Amniotic stem cell (primary cell): ENCODE results near the gene DHX36.

Source experiments
- DNase-seq: peaks from one replicate; lab custom pipeline; 2025; lab: John Stamatoyannopoulos, UW

Gene DHX36

GRCh38 chr3:154280161-154280560, 44.1 kb downstream of the DHX36 start:
- no peak for DNase-seq

GRCh38 chr3:154275965-154276364, 48.3 kb downstream of the DHX36 start:
- no peak for DNase-seq

- DNase-seq: no peak
Measured at GRCh38 chr3:154275292-154275691, 49.0 kb downstream of the DHX36 start.

DNA sequence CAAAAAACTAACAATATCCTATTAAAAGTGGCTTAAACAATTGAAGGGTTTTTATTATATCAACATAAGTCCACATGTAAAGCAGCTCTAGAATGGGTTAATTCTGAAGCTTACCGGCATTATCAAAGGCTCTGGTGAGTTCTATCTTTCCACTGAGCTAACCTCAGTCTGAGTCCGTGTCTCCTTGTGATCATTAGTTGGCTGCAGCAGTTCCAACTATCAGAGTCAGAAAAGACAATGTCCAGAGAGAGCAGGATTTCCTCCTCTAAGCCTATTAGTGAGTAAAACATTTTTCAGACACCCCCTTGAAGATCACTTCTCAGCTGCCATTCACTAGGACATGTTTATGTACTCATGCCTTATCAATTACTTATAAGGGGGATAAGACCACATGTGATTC, 49.9 kb downstream of the DHX36 start:
- no peak for DNase-seq

DNA sequence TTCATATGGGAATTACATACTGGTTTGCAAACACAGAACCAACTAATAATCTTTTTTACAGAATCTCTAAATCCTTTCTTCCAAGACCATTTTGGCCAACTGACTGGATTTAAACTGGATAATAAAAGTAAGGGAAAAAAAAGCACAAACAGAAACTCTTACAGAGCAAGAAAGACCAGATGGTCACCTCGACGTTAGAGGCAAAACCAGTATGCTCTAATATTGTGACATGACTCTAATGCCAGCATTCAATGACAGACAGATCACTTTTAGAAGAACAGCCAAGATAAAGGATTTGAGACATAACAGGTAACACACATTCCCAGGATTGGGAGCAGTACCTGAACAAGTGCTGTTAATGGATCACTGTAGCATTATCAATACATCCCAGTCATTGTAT, 50.9 kb downstream of the DHX36 start:
- DNase-seq: no peak

GRCh38 chr3:154254527-154254926, 69.8 kb downstream of the DHX36 start:
- DNase-seq: no peak

GRCh38 chr3:154252759-154253638, 71.3 kb downstream of the DHX36 start:
- DNase-seq: peak; percentile 65

DNA sequence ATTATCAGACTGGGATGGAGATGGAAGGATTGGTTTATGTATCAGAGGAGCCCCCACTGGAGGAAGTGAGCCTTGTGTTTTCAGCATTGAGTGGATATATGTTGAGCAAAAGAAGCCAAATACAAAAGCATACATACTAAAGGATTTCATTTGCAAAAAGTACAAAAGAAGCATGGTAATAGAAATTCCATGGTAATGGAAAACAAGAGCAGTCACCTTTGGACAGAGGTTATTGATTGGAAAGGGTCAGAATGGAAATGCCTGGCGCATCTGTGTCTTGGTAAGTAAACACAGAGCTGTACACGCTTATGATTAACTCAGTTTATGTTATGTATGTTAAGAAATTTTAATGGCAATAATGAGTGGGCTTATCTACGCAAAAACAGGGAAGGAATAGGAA, 72.7 kb downstream of the DHX36 start:
- no peak for DNase-seq

DNA sequence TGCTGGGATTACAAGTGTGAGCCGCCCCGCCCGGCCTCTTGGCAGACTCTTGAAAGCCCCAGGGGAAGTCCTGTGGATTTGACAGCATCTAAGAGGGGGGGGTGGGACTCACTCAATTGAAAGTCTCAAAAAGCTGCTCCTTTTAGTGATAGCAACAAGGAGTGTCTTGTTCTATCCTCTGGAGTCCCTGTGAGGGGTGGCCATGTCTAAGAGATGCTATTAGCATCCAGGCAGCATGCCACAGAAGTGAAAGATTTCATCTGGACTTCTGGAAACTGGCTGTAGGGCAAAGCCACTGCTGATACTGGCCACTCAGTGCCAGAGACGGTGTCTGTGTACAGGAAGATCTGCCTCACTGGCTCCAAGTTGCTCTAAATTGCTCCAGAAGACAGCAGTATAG, 74.0 kb downstream of the DHX36 start:
- no peak for DNase-seq

DNA sequence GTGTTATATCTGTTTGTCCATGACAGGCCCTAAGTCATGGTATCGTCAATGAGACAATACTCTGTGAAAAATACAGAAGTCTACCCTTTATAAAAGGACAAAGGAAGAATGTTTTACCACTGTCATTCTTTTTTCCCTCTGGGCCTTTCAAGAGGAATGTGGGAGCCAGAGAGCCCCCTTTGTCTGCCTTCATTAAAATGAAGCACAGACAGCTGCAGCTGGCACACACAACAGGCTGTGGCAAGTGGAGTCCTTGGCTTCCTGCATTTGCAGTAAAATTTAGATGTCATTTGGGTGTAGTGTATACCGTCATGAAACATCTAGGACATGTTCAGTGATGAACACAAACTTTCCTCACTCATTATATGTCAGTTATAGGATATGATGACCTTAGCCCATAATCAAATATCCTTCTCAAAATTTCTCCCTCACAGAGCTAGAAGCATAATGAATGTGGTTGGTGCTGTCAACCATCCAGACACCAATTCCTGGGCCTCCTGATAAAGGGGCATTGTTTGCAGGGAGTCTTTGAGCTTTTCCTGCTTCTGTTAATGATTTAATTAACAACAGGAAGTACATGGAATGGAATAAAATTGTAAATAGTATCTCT, 76.4 kb downstream of the DHX36 start:
- DNase-seq: no peak

DNA sequence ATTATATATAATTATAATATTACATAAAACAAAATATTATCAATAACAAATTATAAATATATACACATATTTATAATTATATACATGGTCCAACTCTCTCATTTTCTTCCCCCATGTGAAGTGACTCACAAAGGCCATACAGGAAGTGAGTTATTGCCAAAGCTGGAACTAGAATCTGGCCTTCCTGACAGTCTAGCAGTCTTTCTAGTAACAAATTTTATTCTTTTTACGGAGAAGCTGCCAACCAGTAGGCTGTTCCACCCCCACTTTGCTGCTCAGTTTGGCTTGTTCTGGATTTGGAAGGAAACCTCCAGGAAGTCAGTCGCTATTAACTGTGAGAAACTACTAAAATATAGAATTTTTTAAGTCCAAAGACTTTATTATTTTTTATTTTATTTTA, 79.6 kb downstream of the DHX36 start:
- no peak for DNase-seq

- no peak for DNase-seq
Measured at GRCh38 chr3:154243353-154243752, 80.9 kb downstream of the DHX36 start.

- DNase-seq: no peak
Measured at GRCh38 chr3:154242766-154243165, 81.5 kb downstream of the DHX36 start.

- no peak for DNase-seq
Measured at GRCh38 chr3:154241496-154241895, 82.8 kb downstream of the DHX36 start.

GRCh38 chr3:154240235-154240634, 84.1 kb downstream of the DHX36 start:
- no peak for DNase-seq

- no peak for DNase-seq
Measured at GRCh38 chr3:154236331-154236730, 88.0 kb downstream of the DHX36 start.

GRCh38 chr3:154235330-154235729, 89.0 kb downstream of the DHX36 start:
- no peak for DNase-seq

DNA sequence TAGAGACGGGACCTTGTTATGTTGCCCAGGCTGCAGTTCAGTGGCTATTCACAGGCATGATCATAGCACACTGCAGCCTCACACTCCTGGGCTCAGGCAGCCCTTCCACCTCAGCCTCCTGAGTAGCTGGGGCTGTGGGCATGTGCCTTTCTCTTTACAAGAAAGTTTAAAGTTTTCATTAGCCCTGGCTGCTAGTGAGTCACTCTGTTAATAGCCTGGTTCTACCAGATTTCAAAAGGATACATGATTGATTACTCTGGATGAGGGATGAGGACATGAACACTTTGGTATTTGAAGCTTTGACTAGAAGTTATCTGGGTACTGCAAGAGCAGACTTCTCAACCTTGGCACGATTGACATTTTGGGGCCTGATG, 95.1 kb downstream of the DHX36 start:
- DNase-seq: no peak

DNA sequence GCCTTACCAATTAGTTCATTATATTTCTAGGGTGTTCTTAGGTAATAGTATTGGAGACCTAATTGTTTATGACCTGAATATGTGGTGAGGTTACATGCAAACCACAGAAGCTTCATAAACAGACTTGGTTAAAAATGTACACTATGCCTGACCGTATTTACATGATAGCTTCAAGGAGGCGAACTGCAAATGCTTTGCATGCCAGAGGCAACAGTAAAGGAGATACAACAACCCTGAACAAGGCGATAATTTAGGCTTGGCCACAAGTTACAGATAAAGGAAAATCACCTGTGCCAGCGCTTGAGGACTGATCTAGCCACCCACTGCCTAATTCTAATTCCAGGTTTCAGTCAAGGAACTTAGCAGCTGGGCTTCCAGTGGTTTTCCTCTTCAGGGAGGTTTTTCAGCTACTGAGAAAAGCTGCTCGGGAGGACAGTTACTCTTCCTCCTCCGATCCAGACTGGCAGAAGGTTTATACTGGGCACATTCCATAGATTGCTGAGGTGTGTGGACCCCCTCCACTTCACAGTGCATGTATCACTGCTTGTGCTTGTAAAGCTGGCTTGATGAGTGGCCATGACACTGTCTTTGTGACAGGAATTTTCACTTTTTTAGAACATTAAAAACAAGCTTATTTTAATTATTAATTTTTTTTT, 95.6 kb downstream of the DHX36 start:
- no peak for DNase-seq

DNA sequence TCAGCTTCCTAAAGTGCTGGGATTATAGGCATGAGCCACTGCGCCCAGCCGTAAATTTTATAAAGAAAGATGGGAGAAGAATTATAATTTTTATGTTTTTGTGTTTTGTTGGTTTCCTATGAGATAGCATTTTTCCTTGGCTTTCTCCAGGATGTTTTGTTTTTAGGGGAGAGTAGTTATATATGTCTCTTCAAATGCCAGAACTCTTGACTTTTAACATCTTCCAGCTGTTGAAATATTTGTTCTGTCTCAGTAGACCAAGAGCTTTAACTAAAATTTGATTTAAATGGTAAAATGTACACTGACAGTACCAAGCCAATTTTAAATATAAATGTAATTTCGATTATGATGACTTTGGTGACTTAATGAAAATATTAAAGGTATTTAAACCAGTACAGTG, 96.8 kb downstream of the DHX36 start:
- DNase-seq: no peak

DNA sequence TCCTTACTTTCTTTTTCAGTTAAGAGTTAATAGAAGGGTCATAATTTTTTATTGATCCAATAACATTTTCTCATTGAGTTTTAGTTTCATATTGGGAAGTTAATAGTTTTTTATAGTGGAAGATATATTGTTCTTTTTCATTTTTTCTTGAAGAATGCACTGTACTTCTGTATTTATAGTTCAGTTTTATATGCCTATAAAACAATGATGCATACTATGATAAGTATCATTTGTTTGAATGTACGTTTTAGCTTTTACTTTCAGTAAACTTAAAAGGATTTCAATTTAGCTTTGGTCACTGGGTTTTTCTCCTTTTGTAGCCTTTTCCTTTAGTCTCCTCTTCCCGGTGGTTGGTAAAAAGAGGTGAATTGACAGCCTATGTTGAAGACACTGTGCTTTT, 98.8 kb downstream of the DHX36 start:
- no peak for DNase-seq

DNA sequence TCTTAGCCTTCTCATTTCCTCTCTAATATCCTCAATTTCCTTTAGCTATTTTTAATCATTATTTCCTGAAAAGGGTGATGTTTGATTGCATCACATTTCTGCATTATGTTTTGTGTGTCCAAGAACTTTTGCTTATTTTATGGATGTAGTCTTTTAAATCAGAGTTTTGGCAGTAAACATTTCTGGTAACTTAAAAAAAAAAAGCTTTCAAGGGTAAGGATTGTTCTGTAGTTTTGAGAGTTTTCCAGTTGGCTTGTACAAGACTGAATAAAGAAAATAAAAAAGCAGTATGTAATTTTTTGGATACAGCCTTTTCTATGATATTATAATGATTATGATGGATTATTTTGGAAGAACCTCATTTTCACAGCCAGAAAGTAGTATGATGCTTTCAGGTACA, 99.4 kb downstream of the DHX36 start:
- DNase-seq: no peak

GRCh38 chr3:154224366-154224765, 99.9 kb downstream of the DHX36 start:
- no peak for DNase-seq
